HFF-Myc (cell line): ENCODE data around the gene CNGA3.

Experiments used
- DNase-seq: peaks from one replicate; pipeline ENCODE4 v3.0.0-alpha.2; 2011; ENCODE audit warnings: low read depth; ENCODE audit errors: extremely low read depth
- H3K4me3 ChIP-seq: replicated peaks from 2 replicates; pipeline ENCODE4 v1.5.1; 2011; ENCODE audit warnings: low read depth, mild to moderate bottlenecking, control low read depth, low read length
- TF ChIP-seq, protein P1 (sequence below): IDR thresholded peaks from 2 replicates; pipeline ENCODE4 v1.5.1; 2012; ENCODE audit warnings: mild to moderate bottlenecking, low read depth, low read length, control low read depth; ENCODE audit errors: missing control alignments

CNGA3 gene

DNA sequence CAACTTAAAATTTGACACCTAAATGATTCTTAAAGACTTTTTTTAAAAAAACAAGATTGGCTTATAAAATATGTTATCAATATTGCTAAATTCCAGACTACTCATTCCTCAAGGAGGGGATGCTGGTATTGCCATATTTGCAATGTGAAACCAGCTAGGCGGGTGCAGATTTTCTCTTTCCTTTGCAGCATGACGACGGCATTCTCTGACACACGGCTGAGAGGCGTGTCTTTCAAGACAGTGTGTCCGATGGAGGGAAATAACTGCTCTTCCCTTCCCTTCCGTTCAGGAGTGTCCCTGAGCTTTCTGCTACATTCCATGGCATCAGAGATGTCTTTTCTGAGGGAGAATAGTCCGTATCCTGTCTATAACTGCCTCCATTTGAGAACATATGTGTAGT lies 38.2 kb upstream of the CNGA3 start:
- H3K4me3 ChIP-seq = no peak overlapping the region
- TF ChIP-seq, protein P1, sequence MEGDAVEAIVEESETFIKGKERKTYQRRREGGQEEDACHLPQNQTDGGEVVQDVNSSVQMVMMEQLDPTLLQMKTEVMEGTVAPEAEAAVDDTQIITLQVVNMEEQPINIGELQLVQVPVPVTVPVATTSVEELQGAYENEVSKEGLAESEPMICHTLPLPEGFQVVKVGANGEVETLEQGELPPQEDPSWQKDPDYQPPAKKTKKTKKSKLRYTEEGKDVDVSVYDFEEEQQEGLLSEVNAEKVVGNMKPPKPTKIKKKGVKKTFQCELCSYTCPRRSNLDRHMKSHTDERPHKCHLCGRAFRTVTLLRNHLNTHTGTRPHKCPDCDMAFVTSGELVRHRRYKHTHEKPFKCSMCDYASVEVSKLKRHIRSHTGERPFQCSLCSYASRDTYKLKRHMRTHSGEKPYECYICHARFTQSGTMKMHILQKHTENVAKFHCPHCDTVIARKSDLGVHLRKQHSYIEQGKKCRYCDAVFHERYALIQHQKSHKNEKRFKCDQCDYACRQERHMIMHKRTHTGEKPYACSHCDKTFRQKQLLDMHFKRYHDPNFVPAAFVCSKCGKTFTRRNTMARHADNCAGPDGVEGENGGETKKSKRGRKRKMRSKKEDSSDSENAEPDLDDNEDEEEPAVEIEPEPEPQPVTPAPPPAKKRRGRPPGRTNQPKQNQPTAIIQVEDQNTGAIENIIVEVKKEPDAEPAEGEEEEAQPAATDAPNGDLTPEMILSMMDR = no peak
- no peak for DNase-seq

DNA sequence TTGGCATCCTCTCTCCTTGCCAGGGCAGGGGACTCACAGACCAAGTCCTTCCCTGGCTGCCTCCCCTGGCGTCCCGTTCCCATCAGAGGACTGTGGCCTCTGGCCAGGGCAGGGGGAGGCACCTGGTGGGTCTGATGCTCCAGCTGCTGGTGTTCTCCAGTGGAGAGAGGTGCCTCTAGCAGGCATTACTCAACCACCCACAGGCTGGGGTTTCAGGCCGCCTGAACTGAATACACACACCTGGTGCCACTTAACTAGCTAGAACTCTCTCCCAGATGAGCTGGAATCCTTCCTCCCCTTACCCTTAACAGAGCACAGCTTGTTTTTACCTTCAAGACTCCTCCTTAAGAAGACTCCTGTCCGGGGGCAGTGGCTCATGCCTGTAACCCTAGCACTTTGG lies 37.7 kb upstream of the CNGA3 start:
- no peak overlapping the region for H3K4me3 ChIP-seq
- DNase-seq = no peak
- TF ChIP-seq, protein P1 = no peak

DNA sequence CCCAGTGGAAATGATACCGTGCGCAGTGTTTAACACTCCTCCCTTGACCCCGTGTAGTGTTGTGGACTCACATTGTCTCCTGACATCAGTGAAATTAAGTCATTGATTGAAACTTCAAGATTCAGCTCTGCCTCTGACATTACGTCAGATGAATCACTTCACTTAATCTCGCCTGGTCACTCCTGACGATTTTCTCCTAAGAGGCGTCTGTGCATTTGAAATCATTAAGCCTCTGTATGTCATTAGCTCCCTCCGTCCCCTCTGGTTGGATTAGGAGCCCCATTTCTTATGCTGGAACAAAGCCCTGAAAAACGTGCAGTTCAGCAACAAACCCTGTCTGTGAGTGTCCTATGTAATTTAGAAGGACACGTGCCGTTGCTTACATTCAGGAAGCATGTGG lies 36.7 kb upstream of the CNGA3 start:
- TF ChIP-seq, protein P1 = no peak
- no peak overlapping the region for H3K4me3 ChIP-seq
- no peak for DNase-seq

DNA sequence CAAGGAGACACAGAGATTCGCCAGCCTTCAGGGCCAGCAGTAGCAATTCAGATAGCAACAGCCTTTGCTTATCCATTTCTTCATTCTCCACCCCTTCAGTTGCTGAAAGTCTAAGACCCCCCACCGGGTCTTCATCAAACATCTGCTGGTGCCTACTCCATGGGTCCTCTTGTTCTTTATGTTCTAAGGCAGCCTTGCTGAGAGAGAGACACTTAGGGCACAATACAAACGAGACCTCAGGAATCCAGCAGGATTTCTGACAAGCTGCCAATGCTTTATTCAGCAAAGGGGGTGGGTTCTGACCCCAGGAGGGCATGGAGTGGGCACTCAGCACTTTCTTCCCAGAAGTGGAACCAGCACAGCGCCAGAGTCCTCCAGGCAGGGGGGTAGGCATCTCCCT lies 36.2 kb upstream of the CNGA3 start:
- H3K4me3 ChIP-seq = no peak overlapping the region
- DNase-seq = no peak
- TF ChIP-seq, protein P1 = no peak

DNA sequence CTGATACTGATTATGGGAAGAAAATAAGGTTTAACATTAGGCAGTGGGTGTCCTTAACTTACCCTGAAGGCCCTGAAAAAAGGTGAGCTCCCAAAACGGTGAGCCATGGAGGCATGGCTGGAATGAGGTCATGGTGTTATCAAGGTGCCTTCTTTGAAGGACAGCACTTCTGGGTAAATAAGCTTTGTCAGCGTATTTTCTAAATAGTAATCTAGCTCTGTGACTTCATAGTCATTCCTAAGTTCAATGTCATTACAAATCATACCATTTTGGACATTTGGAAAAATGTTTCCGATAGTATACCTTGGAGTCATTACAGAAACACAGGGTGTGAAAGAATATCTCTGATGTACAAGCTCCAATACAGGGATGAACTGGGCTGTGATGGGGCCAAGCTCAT lies 35.2 kb upstream of the CNGA3 start:
- TF ChIP-seq, protein P1 = no peak
- no peak for DNase-seq
- H3K4me3 ChIP-seq = no peak overlapping the region

- no peak for DNase-seq
- no peak overlapping the region for H3K4me3 ChIP-seq
- TF ChIP-seq, protein P1 = peak; percentile 24
Observed at GRCh38 chr2:98311771-98312545, 34.3 kb upstream of the CNGA3 start.
